Left renal cortex interstitium (tissue), 4 donors: ENCODE measurements around the gene PRKG1. TPM values are rescaled to one million over a fixed set of nuclear protein-coding genes. Genes with fewer than 3 reads are reported as not detected.
"Not testable (repeated sequence)": the region's sequence is repeated elsewhere in the genome, so short reads cannot be mapped to it uniquely, and the experiment has no call there.

Source experiments
- DNase-seq, 4 donors: peaks; one replicate each; pipeline ENCODE4 v3.0.0-alpha.2; 2013; ENCODE audit warnings: low read depth in 4 of 4, low spot score in 2 of 4, missing footprints in 1 of 4
- polyA plus RNA-seq, 4 donors: library from polyadenylated mRNA; unstranded; fragments of 120-200 nt; gene quantifications; one replicate each; pipeline ENCODE4 v1.2.1, GENCODE V29; 2013; ENCODE audit not compliant: insufficient read length in 4 of 4

The PRKG1 gene
- polyA plus RNA-seq, 4 donors: 12.3 to 14.3 (median 13.4) TPM

DNA sequence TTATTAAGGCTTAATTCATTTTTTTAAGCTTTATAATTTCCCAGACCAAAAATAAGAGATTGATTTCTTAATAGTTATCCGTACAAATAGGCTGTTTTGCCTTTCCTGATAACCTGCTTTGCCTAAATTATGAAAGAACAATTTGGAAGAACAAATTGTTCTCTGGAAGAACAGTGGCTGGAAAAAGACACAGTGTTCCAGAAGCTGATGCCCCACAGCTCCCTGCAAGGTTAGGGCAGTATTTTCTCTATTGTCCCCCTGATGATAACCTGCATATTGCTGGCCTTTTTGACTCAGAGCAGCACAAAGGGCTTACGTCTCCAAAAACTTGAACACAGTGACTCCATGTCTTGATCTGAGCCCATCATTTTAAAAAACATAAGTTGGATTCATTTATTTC is 473.7 kb downstream of the PRKG1 start:
- DNase-seq: no peak

DNA sequence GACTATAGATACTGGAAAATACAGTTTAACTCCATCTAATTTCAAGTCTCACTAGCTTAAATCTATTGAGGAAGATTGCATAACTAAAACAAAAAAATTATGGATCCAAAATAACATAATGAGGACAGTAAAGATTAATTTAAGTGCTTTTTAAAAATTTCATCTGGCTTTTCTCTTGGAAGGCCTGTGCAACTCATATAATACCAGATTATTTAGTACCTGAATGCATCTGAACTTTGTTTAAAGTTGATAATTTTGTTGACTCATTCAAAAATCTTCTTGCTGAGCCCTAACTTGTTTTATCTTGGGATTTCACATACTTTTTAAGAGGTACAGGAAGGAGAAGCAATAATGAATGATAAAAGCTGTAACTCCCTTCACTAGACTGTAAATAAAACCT is 478.6 kb downstream of the PRKG1 start:
- no peak for DNase-seq

DNA sequence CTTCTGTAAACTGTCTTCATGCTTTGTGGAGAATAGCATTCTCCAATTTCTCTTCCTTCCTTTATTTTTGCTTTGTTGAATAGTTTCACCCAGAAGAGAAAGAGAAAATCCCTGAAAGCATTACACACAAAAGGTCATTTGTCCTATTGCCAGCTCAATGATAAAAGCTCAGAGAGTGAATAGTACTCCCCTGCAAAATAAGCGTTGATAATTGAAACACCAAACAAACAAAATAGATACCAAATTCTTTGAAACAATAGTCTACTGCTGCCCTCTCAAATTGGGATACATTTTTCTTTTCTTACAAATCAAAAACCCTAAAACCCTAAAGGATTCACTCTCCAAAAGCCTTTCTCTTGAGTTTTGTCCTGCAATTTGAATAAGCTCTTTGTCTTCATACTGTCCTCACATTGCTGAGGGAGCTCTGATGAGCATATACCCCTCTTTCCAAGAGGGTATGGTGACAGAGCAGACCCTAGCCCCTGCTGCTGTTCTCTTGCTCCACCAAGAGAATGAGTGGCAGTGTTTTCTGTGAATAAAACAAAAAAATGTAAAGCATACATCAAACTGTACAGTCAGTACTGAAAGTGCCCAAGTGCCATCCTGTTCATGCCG is 490.7 kb downstream of the PRKG1 start:
- no peak for DNase-seq

DNA sequence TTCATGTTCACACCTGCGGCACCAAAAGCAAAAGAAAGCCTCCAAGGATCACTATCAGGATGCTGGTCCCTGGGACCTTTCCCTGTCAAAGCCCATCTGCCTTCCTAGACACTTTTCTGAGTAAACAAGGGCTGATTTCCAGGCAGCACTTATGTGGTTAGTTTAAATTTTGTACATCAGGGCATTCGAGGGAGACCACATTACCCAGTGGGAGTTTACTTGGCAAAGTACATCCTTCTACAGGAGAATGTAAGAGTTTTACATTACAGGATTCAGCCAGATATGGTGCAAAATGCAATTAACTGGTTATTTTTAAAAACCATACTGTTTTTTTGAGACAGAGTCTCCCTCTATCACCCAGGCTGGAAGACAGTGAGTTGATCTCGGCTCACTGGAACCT is 493.0 kb downstream of the PRKG1 start:
- DNase-seq: no peak

DNA sequence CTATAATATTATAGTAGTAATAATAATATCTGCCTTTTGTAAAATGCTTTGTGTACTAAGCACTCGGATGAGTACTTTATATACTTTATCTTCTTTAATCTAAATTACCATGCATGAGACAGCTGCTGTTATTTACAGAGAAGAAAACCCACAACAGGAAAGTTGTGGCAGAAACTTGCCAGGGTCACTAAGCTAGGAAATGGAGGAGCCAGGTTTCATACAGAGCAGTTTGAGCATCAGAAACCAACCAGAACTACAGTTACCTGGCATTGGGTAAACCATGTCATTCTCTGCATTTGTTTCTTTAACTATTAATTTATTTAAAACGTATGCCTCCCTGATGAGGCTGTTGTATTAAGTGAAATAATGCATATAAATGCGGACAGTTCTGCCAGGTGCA is 495.2 kb downstream of the PRKG1 start:
- no peak for DNase-seq

DNA sequence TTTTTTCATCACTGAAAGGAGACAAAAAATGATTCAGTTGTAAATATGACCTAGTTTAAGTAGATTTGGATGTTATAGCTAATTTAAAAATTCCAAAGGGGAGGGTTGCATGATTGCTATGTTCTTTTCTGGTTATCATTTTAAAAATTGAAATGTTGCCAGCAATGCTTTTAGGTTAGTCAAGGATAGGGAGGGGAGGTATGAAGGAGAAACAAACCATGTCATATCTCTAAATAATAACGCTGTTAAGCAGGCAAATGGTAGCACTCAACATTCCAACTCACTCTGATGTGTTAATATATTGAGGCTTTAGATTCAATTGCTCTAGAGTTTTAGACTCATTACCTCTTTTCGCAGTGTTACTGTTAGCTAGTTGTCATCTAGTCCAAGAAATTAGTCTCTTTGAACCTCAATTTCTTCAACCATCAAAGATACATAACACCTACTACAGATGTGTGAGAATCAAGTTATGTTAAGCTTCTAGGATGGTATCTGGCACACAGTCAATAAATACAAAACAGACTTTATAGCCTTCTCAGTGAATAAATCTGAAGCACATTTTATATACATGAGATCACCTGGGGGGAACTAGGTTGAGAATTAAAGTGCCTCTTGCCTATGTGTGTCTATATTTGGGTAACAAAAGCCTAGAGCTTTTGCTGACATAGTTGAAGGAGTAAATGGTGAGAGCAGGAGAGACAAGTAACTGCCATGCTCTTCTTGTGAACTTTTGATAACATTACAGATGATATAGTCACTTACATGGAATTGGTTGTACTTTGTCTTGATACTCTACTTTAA is 500.2 kb downstream of the PRKG1 start:
- DNase-seq: no peak

DNA sequence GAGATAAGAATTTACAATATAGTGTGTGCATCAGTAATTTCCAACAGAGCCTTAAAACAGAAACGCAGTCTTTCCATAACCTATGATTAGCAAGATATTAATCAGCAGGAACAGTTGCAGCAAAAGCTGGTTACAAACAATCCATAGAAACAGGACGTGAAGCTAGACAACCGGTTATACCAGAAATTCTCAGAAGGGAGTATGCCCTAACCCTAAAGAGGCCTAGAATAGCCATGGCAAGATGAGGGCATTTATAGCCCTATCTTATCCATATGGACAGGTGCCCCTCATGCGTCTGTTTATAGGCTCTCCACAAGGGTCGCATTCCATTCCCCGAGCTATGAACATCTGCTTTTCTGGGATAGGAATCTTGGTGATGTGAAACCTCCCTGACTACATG is 506.9 kb downstream of the PRKG1 start:
- DNase-seq: not testable (repeated sequence)

DNA sequence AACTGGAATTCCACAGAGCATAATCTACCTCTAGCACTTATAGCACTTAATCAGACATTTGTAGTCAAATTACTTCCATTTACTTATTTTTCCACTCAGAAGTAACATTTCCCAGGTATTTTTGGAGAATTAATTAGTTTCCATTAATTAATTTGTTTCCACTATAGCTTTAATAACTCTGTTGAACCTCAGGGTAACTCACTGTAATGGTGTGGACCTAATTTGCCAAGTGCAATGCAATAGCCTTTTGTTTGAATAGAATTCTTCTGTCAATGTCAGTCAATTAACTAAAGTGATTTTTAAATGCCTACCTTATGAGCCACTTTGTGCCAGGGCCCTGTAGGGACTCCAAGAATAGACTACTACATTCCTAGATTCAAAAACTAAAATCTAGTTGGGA is 509.7 kb downstream of the PRKG1 start:
- DNase-seq: no peak

DNA sequence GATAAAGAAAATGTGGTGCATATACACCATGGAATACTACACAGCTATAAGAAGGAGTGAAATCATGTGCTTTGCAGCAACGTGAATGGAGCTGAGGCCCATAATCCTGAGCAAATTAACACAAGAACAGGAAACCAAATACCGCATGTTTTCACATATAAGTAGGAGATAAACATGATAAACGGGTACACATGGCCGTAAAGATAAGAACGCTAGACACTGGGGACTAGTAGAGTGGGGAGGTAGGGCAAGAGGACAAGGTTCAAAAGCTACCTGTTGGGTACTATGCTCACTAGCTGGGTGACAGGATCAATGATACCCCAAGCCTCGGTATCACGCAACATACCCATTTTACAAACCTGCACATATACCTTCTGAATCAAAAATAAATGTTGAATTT is 511.5 kb downstream of the PRKG1 start:
- DNase-seq: no peak

DNA sequence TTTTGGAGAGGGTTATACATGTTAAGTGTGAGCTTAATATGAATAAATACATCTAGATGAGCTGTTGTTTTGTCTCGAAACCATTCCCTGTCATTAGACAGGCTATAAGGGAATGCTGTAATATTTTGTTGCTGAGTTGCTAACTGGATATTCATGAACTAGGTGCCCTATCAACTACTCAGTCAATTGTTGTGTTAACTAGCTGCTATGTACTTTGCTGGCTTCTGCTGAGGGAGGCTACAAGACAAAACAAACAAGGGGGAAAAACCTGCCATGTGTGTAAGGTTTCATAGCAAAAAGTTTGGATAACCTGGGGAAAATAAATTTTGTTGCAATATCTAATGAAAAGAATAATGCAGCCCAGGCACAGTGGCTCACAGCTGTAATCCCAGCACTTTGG is 514.7 kb downstream of the PRKG1 start:
- no peak for DNase-seq

DNA sequence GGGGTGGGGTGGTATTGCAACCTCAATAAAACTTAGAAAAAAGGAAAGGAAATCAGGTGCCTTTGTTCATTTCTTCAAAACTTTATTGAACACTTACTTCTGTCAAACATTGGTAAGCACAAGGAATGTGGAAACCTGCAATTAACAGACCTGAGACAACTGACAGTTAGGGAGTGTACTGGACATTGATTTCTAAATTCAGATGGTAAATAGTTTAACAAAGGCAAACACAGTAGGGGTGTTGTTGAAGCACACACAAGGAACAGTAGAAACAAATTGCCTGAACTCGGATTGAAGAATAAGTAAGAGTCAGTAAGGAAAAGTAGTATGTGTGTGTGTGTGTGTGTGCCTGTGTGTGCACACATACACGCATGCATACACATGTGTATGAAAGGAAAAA is 516.5 kb downstream of the PRKG1 start:
- no peak for DNase-seq

DNA sequence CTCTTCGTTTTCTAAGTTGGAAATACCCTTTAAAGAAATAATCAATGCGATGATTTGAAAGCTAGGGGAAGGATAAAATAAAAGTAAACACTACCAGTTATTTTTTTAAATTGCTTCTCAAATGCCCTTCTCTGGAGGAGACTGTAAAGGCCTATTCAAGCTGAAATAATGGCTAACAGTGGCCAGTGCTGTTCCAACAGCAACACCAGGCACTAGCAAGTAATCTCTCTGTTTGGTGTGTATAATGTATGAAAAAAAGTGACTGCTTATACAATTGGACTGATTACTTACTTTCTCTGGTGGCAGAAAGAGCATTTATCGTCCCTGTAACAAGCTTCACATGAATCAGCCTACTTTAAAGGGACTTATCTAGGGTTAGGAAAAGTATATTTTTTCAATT is 522.4 kb downstream of the PRKG1 start:
- no peak for DNase-seq

DNA sequence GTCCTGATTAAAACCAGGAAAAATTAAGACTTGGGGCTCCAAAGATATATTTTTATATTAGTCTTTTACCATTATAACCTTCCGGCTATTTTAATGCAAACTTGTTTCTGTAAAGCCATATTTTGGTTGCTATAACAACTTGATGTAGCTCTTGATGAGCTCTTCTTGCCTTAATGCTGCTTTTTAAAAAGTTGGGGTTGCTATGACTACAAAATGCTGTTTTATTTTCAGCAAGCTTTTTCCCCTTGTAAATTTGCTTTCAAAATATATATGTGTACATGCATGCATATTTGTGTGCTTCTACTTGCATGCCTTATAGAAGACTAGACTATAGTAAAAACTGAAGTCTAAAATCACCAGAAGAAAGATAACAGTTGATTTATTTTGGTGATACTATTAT is 525.4 kb downstream of the PRKG1 start:
- DNase-seq: no peak

DNA sequence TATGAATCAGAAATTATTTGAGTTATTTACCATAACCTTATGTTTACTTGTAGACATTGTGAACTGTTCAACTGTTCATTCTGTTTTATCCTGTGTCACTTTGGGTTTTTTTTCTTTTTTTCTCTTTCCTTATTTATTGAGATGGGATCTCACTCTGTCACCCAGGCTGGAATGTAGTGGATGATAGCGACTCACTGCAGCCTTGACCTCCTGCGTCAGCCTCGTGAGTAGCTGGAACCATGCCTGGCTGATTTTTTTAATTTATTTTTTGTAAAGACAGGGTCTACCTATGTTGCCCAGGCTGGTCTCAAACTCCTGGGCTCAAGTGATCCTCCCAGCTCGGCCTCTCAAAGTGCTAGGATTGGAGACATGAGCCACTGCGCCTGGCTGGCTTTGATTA is 528.0 kb downstream of the PRKG1 start:
- DNase-seq: no peak

DNA sequence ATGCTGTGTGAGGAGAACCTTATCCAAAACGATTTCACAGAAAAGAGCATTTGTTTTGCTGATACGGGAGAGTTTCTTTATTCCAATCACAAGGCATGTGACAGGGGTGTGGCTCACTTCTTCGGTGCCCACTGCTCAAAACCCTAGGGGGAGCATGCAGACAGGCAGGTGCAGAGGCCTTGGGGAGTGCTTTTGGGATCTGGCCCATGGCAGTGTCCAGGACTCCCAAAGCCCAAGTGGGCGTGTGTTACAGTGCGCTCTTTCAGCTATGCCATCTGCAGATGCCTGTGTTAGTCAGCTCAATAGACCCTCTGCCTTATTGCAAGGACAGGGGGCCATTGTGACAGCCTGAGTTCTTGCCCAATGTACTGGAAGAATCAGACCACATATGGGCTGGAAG is 530.3 kb downstream of the PRKG1 start:
- DNase-seq: no peak

DNA sequence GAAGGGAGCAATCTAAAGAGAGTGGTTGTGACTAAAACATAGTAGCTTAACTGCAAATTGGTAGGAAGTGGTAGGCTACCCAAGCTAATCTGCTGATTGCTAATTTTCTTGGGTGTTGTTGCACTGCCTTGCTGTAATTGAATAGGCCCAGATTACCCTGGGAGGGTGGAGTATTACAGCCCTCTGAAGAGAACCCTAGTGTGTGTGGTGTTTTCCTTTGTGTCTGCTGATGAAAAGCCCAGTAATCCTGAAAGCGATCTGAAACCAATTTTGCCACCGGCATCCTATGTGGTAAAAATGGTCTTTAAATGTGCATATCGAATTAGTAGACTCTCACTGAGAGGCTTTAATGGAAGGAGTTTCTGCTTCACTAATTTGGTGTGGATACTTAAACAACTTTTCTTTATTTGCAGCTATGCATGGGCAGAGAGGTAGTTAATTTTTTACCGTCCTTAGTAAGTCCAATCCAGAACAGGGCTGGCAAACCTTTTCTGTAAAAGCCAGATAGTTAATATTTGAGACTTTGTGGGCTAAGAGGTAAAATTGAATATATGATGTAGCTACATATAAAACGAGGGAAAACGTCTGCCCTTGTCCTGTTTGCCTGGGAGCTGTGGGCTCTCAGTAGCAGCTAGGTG is 532.7 kb downstream of the PRKG1 start:
- peak in 1 of 4 donors; percentile 15 for DNase-seq

DNA sequence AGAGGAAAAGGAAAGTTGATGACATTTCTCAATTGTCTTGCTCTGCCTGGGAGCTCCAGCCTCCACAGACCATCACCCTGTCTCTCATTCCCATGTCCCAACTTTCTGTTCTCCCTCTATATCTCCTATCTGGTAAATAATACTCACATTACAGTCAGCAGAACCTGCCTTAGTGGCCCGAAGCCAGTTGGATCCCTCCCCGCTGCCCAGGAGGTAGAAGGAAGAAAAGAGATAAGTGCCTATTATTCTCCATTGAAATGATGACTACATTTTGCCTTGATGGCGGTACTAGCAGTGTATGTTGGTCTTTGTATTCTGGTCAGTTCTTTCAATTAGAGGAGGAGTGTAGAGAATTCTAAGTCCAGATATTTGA is 533.2 kb downstream of the PRKG1 start:
- no peak for DNase-seq

DNA sequence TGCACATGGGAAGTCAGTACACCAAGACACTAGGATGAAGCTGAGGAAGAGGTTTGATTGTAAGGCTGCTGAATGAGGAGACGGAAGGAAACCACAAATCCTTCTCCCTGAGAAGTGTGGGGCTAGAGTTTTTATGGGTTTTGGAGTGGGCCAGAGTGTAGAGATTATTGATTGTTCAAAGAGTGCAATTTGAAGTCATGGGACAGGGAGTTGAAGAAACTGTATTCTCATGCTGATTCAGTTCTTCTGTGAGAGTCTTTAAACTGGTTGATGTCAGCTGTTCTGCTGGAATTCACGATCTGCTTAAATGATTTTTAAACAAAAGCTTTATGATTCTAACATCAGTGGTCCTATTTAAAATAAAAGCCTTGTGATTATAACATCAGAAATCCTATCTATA is 533.9 kb downstream of the PRKG1 start:
- no peak for DNase-seq

DNA sequence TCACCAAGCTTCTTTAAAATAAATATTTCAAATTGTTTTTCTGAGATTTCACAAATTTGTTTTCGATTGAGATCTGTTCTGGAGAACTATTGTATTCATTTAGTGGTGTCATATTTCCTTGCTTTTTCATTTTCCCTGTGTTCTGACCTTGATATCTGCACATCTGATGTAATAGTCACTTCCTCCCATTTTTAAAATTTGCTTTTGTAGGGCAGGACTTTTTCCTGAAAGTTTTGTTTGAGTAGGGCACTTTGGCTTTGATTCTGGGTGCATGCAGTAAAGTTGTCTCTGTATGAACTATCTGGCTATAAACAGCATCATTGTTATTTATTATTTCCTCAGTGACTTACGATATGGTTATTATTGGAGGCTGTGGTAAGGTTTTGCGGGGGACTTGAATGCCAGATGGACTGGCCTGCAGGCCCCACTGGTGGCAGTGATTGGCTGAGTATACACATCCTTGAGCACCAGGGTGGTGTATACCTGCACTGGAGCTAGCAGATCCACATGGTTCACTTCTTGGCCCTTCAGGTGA is 541.5 kb downstream of the PRKG1 start:
- no peak for DNase-seq

DNA sequence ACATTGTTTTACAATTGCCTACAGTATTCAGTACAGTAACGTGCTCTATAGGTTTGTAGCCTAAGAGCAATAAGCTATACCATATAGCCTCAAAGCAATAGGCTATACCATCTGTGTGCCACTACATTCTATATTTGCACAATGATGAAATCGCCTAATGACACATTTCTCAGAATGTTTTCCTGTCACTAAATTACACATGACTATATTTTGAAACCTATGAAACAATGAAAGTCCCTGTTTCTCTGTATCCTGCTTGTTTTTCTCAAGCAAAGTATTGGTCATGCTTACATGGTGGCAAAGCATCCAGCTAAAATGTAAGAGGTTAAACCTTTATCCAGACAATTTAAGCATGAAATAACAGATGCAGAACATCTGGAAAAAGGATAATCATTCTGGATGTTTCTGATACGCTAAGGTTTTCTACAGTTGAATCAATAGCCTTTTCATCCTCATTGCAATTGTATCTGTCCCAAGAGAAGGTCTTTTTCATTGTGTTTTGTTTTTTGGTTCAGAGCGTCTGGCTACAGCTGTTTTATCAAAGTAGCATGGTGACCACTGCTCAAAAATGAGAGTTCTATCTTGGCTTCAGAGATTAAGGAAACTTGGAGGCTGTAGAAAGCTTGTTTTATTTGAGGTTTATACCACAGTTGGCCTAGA is 543.4 kb downstream of the PRKG1 start:
- no peak for DNase-seq

DNA sequence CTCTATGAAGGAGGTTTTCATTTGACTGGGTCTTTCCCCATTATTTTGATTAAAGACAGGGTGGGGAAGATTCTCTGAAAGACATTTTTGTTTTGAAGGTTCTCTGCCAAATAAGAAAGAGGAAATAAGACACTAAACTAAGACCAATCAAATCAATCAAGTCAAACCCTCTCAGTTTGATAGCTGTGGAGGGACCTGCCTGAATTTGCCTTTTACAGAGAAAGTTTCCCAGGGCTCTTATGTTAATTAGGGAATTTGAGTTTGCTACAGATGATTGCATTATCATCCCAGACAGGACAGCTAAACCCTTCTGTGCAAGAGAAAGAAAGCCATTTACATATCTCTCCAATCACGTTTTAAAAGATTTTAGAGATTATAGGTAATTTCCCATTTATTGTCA is 545.1 kb downstream of the PRKG1 start:
- DNase-seq: no peak
